ENCODE results near the gene ETDC.
"Not testable (repeated sequence)": the region's sequence is repeated elsewhere in the genome, so short reads cannot be mapped to it uniquely, and the experiment has no call there.

Gene ETDC

DNA sequence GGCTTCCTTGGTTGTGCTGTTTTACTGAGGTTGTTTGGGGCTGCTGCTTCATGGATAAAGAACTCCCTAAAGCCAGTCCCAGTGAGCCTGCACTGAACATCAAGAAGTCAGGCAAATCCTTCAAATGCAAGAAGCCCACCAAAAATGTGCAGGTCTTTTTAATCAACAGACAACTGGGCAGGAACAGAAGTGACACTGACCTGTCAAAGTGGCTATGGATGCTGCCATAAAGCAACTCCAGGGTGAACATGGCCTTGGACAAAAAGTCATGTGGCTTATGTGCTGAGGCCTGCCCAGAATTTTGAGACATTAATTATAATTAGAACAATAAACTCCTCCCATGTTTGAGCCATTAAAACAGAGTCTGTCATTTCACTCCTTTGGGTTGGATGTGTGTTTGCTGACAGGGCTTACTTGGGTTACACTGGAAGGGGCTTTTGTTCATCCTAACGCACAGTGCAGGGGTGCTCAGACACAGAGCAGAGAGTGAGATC lies at the start of gene ETDC:
TSS of gene ETDC (plus strand) at position 51 of the 494 bp plus-strand sequence. CDS start at position 51, 0 bp downstream.
- DNase-seq, result no peak

DNA sequence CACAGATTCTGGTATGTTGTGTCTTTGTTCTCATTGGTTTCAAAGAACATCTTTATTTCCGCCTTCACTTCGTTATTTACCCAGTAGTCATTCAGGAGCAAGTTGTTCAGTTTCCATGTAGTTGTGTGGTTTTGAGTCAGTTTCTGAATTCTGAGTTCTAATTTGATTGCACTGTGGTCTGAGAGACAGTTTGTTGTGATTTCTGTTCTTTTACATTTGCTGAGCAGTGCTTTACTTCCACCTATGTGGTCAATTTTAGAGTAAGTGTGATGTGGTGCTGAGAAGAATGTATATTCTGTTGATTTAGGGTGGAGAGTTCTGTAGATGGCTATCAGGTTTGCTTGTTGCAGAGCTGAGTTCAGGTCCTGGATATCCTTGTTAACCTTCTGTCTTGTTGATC lies 48.3 kb upstream of the ETDC start:
- DNase-seq, result not testable (repeated sequence)

DNA sequence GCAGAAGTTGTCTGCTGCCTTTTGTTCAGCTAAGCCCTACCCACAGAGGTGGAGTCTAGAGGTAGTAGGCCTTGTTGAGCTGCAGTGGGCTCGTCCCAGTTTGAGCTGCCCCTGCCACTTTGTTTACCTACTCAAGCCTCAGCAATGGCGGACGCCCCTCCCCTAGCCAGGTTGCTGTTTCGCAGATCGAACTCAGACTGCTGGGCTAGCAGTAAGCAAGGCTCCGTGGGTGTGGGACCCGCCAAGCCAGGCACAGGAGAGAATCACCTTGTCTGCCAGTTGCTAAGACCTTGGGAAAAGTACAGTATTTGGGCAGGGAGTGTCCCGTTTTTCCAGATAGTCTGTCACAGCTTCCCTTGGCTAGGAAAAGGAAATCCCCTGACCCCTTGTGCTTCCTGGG lies 45.9 kb upstream of the ETDC start:
- DNase-seq, result not testable (repeated sequence)

DNA sequence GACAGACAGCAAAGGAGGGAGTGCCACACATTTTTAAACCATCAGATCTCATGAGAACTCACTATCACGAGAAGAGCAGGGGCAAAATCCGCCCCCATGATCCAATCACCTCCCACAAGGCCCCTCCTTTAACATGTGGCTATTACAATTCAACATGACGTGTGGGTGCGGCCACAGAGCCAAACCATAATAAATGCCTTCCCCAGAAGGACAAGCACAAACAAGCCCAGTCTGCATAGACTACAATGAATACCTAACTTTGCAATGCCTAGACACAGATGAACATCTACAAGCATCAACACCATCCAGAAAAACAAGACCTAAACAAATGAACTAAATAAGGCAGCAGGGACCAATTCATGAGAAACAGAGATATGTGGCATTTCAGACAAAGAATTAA lies 45.1 kb upstream of the ETDC start:
- DNase-seq, result no peak

DNA sequence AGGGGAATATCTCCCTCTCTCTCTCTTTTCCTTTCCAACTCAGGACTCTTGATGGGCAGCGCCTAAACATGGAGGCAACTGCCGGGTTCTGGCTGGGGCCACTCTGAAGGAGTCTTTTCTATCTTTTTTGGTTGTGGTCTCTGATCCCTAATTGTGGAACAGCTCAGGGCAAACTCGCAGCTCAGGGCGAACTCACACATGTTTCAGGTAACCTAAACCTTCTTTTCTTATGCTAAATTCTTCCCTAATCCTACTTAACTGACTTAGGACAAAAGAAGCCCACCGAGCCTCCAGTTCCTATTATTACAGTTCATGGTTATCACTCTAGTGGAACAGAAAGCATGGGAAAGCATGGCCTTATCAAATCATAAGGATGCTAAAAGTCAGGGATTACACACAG lies 36.1 kb upstream of the ETDC start:
- no peak for DNase-seq

DNA sequence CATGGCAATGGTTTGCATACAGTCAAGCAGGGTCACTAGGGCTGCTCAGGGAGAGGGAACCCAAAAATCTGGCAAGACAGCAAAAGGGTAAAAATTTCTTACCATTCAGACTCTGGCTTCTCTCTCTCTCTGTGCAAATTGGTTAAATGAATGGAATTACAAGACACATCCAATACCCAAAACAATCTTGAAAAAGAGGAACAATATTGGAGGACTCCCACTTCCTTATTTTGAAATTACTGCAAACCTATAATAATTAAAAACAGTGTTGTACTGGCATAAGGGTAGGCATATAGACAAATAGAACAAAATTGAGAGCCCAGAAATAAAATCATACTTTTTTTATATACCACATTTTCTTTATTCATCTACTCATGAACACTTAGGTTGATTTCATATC lies 33.3 kb upstream of the ETDC start:
- no peak for DNase-seq

DNA sequence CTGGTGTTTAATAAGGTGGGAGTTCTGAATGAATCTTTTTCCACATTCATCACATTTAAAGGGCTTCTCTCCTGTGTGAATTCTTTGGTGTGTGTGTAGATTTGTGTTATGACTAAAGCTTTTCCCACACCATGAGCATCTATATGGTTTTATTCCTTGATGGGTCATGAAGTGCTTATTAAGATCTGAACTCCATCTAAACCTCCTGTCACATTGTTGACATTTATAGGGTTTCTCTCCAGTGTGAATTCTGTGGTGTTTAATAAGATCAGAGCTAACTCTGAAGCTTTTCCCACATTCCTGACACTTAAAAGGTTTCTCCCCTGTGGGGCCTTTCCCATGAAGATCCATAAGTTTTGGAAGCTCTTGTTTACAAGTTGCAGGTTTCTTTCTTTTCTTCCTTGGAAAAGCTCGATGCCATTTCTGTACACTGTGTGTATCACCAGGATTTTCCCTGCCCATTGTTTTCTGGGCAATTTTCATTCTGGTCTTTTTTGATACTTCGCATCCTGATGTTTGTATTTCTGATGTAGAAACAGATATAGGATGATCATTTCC lies 21.9 kb upstream of the ETDC start:
- DNase-seq, result no peak

DNA sequence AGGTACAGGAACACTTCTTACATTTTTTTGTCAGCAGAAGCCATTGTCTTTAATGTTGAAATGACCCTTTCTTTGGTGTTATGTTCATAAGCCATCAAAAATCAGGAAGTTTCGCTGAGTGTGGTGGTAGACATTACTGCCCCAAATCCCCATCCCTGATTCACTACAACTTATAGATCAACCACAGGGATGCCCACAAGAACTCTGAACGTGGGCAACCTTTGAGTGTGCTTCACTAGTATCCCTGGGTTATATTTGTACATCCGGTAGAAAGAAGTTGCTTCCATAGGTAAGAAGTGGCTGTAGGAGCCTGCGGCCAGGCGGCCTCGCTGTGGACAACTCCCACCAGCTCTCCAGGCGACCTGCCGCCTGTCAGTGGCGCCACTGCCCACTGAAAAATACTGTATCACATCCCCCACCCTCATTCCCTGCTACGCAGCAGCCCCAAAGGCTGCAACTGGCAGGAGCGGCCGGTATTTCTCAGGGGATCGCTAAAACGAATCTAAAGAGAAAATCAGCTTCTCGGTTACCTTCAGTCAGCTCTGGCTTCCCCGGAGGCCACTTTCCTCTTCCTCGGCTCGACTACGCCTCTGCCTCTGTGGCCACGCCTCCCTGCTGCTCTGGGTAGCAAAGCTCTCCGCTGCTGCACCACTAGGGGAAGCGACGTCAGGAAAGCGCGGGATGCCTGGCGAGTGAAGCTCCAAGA lies 13.9 kb upstream of the ETDC start:
- DNase-seq, result no peak

DNA sequence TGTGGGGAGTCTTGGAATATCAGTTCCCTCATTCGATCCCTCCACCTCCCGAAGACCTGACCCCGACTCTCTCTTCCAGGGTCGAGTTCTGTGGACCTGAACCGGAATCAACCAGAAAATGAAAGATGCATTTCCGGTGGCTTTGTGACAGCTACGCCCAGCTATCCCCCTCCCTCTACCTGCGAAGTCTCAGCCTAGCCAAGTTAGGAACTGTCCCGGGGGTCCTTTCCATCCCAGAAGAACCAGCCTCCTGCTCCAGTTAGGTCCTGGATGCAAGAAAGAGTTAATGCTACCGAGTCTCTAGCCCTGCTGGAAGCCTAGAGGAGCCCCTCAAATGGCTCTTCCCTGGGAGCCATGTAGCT lies 13.4 kb upstream of the ETDC start:
- no peak for DNase-seq

DNA sequence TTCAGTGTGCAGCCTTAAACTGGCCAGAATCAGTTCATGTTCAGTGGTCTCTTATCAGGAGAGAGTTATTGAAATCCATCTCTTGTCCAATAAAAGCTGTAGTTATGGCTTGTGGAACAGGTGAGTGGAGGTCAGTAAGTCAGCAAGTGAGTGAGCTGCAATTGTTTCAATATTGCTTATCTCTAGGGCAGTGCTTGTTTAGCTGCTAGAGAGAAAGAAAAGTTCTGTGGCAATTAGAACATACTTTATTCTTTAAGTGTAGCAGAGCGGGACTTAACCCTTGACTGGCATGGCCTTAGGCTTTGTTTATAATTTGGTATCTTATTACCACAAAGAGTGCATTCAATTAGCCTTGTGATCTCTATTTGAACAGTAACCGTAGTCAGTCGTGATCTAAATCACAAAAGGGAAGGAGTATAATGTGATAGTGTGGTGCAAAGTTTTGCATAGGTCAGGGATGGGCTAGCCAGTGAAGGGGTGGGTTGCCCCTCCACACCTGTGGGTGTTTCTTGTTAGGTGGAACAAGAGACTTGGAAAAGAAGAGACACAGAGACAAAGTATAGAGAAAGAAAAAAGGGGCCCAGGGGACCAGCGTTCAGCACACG lies 6.9 kb upstream of the ETDC start:
- no peak for DNase-seq

DNA sequence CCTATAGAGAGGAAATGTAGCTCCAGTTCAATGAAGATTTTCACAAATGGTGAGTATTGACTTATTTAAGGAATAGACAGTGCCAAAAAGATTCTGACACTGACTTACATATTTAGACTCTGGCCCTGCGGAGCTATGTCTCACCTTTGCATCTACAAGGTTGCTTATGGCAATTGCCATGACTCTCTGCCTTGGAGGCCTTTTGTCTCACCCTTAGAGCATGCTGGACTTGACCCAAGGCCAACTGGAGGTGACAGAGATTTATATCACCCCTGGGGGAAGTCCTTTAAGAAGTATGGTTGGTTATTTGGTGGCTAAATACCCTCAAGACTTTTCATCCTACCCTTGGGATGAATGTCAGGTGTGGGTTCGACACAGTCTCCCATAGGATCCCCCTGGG lies 4.5 kb upstream of the ETDC start:
- no peak for DNase-seq

DNA sequence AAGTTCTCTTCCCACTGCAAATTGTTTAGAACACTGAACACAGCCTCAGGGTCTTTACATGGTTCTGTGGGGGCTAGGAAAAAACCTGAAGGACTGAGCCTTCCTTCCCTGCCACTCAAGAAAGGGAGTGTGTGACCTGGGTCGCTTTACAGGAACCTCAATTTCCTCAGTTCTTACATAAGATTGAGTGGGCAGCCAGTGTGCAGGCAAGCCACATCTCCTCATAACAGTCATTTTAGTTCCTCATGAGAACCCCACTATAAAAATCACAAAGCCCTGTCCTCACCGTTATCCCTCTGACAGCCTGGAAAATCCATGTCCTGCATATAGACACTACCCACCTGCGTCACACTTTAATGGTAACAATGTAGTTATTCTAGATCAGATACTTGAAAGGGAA lies 2.1 kb upstream of the ETDC start:
- no peak for DNase-seq

DNA sequence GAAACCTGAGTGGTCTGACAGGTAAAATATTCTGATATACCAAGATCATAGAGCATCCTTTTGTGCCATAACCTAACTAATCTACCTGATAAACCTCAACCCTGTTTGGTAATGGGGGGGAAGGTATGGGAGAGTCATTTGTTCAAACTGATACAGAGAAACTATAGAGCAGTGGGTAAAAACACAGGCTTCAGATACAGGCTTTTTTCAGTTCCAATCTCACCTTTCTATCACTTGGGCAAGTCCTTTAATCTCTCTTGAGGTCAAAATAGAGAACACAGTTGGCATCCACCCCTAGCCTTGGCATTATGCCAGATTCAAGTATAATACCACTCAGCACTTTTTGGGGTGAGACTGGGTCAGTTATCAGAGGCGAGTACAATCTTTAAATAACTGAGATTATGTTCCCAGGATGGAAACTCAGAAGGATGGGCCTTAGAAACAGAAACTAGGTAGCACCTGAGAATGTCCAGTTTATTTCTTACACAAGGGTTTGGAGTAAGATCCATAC lies 880 bp upstream of the ETDC start:
- no peak for DNase-seq

DNA sequence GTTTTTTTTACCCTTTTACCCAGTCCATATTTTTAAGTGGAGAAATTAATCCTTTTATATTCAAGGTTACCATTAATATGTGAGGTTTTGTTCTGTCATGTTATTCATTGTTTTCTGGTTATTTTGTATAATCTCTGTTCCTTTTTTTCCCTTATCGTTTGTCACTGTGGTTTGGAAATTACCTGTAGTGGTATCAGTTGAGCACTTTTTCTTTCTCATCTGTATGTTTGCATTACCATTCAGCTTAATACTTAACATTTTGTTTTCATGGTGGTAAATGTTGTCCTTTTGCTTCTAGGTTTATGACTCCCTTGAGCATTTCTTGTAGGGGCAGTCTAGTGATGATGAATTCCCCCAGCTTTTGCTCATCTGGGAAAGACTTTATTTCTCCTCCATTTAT lies 6.6 kb downstream of the ETDC start:
- DNase-seq, result no peak

DNA sequence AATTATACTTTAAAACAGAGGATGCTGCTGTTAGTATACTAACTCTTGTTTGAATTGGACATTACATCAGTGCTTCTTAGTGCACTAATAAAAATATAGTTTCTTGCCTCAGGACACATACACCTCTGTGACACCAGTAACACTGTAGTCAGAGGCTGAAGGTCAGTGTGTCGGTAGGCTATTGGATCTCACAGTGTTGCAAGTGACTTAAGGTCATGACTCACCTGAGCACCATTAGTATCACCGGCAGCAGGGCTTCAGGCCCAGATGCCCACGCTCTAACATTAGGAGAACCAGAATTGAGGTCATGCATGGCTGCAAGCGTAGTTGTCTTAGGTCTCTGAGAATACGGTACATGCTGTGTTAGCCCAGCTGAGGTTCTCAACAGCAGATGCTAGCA lies 15.2 kb downstream of the ETDC start:
- no peak for DNase-seq

DNA sequence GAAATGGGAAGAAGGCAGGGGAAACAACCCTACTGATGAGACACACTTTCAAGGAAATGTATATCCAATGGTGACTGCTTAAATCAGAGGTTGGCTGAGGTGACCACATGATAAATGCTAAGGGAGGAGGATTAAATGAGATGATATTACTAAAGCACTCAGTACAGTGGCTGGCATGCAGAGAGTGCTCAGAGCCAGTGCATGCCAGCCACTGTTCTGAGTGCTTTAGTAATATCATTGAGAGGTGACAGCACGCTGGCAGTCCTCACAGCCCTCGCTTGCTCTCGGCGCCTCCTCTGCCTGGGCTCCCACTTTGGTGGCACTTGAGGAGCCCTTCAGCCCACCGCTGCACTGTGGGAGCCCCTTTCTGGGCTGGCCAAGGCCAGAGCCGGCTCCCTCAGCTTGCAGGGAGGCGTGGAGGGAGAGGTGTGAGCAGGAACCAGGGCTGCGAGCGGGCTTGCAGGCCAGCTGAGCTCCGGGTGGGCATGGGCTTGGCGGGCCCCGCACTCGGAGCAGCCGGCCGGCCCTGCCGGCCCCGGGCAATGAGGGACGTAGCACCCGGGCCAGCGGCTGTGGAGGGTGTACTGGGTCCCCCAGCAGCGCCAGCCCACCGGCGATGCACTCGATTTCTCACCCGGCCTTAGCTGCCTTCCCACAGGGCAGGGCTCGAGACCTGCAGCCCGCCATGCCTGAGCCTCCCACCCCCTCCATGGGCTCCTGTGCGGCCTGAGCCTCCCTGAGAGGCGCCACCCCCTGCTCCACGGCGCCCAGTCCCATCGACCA lies 15.9 kb downstream of the ETDC start:
- DNase-seq, result not testable (repeated sequence)

DNA sequence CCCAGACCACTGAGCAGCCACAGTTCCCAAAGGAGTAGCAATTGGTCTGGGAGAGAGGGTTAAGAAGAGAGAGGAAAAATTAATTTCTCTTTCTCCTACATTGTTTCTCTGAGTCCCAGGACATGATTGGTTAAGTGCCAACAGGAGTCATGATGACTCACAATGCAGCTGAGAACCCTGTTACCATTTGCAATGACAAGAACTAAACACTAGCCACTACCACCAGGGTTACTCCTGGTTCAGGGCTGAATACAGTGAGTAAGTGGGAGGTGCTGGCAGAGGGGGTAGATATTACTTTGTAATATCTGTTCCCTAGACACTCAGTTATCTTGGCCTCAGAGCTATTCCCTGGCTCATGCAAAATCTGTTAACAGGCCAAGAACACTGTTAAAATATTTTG lies 18.0 kb downstream of the ETDC start:
- DNase-seq, result no peak

DNA sequence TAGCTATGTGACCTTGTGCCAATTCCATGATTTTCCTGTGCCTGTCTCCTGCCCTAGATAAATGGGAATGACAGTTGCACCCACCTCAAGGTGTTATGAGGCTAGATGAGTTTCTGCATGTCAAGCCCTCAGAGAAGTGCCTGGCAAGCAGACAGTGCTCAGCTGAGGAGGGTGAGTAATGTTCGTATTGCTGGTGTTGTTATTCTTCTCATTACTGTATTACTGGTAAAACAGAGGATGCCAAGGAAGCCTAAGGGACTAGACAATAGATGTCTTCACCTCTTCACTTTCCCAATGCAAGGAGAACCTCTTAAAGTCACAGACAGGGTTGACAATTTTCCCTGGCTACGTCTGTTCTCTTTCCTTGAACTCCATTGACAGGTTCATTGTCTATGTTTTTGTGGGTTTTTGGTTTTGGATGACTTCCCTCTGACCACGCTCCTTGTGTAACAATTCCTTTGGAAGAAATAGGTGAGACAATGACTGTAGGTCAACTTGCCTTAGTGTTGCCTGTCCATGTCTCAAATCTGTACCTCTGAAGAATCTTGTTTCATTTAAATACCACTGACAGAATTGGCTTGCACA lies 19.2 kb downstream of the ETDC start:
- no peak for DNase-seq

DNA sequence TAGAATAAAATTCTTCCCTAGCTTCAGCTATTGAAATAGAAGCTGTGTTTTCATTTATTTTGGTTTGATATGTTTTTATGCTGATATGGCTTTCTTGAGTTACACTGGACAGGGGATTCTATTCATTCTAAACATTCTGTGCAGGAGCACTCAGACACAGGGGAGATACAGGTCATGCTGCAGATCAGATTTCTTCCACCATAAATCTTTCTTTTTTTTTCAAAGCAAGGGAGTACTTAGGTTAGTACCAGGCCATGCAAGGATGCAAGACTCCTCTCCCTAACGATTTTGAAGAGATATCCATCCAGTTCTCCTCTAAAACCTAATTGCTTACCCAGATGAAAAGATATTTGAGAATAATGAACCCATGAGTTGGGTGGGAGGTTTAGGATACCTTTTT lies 21.4 kb downstream of the ETDC start:
- DNase-seq, result no peak

DNA sequence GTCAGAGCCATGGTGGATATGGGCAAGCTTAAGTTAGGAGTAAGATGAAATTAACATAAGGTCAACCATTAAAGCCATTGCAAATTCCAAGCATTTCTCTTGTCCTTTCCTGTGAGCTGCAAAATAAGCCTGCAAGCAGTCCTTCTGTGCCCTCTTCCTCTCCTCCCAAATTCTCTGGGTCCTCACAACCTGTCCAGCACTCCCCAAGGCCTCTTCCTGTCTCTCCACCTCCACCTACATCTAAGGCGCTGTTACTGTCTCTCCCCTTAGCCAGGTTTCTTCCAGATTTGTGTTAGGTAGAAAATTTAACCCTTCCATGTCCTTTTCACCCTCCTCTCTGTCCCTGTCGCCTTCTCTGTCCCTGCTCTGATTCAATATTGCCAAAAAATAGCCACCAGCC lies 22.2 kb downstream of the ETDC start:
- no peak for DNase-seq

DNA sequence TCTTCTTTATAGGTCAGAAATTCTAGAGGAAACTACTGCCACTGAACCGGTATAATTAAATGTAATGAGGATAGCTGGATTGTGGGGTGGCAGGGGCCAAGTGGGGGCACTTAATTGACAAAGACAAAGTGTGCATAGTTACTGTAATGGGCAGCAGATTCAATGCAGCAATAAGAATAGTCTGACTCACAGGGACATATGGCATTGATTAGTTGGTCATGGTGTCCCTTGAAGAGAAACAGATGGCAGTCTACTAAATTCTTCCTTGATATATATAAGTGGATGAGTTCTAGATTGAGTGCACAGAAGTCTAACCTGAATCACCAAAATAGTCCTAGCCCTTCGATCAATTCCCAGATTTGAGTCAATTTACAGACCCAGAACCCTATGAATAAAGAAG lies 31.6 kb downstream of the ETDC start:
- no peak for DNase-seq

DNA sequence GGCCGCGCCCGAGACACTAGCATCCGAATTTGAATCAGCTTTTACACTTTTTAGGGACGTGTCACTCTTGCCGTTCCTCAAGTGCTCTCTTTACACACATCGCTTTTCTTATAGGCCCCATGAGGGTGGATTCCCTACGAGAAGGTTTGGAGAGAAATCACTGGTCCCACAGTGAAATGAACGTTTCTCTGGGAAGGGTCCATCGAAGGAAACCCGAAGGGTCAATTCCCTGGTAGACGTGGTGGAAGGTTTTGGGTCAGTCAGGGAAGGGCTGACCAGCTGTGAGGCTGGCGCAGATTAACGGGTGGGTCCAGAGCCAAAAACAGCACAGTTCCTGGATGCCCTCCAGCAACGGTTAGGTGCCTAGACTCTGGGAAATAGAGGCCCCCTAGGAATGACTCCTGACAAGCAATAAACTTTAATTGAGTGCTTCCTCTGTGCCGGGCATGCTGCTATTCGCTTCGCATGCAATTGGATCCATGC lies 35.9 kb downstream of the ETDC start:
- DNase-seq, result peak; percentile 27

DNA sequence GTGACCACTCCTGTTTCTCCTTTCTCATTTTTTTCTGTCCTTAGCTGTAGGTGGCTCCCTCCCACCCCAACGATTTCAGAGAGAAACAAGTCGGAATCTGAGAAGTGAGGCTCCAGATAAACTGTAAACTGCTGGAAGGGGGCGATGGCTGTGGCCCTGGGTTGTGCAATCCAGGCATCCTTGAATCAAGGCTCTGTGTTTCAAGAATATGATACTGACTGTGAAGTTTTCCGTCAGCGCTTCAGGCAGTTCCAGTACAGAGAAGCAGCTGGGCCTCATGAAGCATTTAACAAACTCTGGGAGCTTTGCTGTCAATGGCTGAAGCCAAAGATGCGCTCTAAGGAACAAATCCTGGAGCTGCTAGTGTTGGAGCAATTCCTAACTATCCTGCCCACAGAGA lies 37.7 kb downstream of the ETDC start:
- no peak for DNase-seq

All from COR-L47 (cell line).